NCI-H2029 (cell line): ENCODE results near the gene PHKA1.
A peak's percentile ranks its signal among the peaks of the same experiment; 100 is the strongest.
"Not testable (repeated sequence)": the region's sequence is repeated elsewhere in the genome, so short reads cannot be mapped to it uniquely, and the experiment has no call there.

Experiments used
- DNase-seq: peaks from one replicate; lab custom pipeline; 2025; lab: John Stamatoyannopoulos, UW

PHKA1 gene

GRCh38 chrX:72713599-72714477 lies at the start of gene PHKA1:
PHKA1 (minus strand) TSS chrX:72714306; CDS start chrX:72713880, 426 bp downstream.
- DNase-seq, result not testable (repeated sequence)

- DNase-seq, result not testable (repeated sequence)
These were observed 46.3 kb upstream of the PHKA1 start for GRCh38 chrX:72760454-72760853.

DNA sequence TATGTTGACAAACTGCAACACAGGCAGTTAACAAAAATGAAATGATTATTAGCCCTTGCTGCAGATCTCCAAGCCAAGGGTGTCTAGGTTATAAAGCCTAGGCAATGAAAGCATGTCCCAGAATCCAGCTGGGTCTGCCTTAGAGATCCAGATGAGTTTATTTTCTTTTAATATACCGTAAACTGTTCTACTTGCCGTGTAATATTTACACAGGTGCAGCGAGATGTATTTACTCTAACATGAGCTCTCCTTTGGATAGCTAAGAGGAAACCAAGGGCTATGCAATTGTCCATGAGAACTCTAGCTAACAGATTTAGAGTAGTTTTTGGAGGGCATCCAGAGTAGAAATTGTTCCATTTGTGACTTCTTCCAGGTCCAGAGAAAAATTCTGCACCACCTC lies 34.4 kb upstream of the PHKA1 start:
- DNase-seq, result not testable (repeated sequence)

DNA sequence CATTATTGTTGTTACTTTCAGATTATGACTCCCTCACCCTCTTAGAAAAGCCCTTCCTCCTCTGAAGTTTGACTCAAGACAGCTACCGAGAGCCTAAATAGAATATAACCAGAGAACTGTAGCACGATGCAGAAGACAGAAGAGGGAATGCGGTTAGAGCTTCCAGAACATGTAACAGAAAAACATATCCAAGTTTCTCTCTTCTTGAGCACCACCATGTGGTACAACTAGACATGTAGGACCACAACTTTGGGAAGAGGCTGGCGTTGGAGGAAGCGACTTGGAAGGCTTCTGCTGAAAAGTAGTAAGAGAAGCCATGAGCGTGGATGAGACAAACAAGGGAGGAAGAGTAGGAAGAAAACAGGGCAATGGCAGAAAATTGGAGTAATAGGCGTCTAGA lies 31.4 kb upstream of the PHKA1 start:
- not testable (repeated sequence) for DNase-seq

- DNase-seq, result no peak
These were observed 21.5 kb upstream of the PHKA1 start for GRCh38 chrX:72735561-72735960.

DNA sequence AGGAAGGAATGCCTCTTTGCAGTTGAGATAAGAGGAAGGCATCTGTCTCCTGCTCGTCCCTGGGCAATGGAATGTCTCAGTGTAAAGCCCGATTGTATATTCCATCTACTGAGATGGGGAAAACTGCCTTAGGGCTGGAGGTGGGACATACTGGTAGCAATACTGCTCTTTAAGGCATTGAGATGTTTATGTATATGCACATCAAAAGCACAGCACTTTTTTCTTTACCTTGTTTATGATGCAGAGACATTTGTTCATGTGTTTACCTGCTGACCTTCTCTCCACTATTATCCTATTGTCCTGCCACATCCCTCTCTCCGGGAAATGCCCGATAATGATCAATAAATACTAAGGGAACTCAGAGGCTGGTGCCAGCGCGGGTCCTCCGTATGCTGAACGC lies 19.5 kb upstream of the PHKA1 start:
- not testable (repeated sequence) for DNase-seq

DNA sequence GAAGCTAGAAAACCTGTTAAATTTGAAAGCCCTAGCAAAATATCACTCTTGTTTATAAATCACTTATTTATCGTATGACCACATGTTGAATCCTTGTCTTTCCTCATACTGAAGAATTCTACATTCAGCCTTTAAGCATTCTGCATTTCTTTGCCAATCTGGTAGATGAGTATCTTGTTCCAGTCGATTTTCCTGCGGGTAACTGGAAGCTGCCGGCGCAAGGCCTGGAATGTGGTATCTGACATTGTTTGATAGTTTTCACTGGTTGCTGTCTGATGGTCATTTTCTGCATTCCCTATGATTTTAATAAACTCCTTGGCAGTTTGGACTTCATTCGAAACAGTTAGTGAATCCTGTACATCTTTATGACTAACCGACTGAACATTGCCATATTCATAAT lies 13.7 kb upstream of the PHKA1 start:
- no peak for DNase-seq

- no peak for DNase-seq
These were observed 2.7 kb upstream of the PHKA1 start for GRCh38 chrX:72716766-72717165.

- no peak for DNase-seq
These were observed 1.4 kb upstream of the PHKA1 start for GRCh38 chrX:72715546-72715945.

- peak; percentile 54 for DNase-seq
These were observed 391 bp upstream of the PHKA1 start for GRCh38 chrX:72714478-72714916.

DNA sequence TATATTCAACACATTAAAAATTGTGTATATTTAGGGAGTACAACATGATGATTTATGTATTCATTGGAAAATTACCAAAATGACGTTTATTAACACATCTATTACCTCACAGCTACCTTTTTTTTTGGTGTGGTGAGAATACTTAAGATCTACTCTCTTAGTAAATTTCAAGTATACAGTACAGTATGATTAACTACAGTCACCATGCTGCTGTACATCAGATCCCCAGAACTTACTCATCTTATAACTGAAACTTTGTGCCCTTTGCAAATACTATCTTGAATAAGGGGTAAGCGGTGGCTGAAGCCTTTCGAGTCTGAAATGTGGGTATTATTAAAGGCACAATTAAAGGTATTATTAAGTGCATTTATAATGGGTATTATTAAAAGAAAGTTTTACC lies 976 bp downstream of the PHKA1 start:
- DNase-seq, result no peak

GRCh38 chrX:72712094-72712755 lies 1.9 kb downstream of the PHKA1 start:
- DNase-seq, result no peak

GRCh38 chrX:72705814-72706213 lies 8.3 kb downstream of the PHKA1 start:
- no peak for DNase-seq

GRCh38 chrX:72705111-72705510 lies 9.0 kb downstream of the PHKA1 start:
- DNase-seq, result no peak

GRCh38 chrX:72694170-72694569 lies 19.9 kb downstream of the PHKA1 start:
- no peak for DNase-seq

GRCh38 chrX:72693477-72693876 lies 20.6 kb downstream of the PHKA1 start:
- DNase-seq, result no peak

- DNase-seq, result no peak
These were observed 26.7 kb downstream of the PHKA1 start for GRCh38 chrX:72687396-72687795.

GRCh38 chrX:72685810-72686456 lies 28.2 kb downstream of the PHKA1 start:
- peak; percentile 57 for DNase-seq

DNA sequence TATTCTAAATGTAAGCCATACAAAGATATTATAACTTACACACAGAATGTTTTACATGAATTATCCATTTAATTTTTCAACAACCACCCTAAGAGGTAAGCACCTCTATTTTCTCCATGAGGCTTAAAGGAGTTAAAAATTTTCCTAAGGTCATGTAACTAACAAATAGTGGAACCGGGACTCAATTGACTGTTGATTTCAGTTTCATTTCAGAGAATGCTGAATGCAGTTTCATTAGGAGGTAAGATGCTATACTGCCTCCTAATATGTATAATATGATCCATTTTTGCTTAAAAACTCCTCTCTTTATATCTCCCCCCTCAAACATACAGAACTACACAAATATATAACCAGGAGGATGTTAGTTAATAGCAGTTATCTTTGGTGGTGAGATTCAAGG lies 29.1 kb downstream of the PHKA1 start:
- DNase-seq, result no peak

GRCh38 chrX:72683631-72684030 lies 30.5 kb downstream of the PHKA1 start:
- no peak for DNase-seq

GRCh38 chrX:72676465-72676864 lies 37.6 kb downstream of the PHKA1 start:
- DNase-seq, result no peak

GRCh38 chrX:72673951-72674350 lies 40.2 kb downstream of the PHKA1 start:
- DNase-seq, result not testable (repeated sequence)

DNA sequence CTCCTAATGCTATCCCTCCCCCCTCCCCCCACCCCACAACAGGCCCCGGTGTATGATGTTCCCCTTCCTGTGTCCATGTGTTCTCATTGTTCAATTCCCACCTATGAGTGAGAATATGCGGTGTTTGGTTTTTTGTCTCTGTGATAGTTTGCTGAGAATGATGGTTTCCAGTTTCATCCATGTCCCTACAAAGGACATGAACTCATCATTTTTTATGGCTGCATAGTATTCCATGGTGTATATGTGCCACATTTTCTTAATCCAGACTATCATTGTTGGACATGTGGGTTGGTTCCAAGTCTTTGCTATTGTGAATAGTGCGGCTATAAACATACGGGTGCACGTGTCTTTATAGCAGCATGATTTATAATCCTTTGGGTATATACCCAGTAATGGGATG lies 44.6 kb downstream of the PHKA1 start:
- not testable (repeated sequence) for DNase-seq
